ENCODE results near the gene PRDM16.

DNA sequence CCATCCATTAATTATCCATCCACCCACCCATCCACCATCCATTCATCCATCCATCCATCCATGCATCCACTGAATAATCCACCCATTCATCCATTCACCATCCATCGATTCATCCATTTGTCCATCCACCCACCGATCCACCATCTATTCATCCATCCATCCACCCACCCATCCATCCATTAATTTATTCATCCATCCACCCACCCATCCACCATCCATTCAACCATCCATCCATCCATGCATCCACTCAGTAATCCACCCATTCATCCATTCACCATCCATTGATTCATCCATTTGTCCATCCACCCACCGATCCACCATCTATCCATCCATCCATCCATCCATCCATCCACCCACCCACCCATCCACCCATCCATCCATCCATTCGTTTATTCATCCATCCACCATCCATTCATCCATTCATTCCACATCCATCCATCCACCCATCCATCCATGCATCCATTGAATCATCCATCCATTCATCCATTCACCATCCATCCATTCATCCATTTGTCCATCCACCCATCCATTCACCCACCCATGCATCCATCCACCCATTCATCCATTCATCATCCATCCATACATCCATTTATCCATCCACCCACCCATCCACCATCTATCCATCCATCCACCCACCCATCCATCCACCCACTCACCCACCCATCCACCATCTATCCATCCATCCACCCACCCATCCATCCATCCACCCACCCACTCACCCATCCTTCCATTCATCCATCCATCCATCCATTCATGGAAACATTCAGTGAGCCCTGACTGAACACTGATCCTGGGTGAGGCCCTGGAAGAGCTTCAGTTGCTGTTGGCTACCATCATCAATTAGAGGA lies 302.1 kb downstream of the PRDM16 start:
- no peak for TF ChIP-seq POLR2AphosphoS5 (IDR thresholded peaks at IDR 0.05)
- TF ChIP-seq, protein P1, sequence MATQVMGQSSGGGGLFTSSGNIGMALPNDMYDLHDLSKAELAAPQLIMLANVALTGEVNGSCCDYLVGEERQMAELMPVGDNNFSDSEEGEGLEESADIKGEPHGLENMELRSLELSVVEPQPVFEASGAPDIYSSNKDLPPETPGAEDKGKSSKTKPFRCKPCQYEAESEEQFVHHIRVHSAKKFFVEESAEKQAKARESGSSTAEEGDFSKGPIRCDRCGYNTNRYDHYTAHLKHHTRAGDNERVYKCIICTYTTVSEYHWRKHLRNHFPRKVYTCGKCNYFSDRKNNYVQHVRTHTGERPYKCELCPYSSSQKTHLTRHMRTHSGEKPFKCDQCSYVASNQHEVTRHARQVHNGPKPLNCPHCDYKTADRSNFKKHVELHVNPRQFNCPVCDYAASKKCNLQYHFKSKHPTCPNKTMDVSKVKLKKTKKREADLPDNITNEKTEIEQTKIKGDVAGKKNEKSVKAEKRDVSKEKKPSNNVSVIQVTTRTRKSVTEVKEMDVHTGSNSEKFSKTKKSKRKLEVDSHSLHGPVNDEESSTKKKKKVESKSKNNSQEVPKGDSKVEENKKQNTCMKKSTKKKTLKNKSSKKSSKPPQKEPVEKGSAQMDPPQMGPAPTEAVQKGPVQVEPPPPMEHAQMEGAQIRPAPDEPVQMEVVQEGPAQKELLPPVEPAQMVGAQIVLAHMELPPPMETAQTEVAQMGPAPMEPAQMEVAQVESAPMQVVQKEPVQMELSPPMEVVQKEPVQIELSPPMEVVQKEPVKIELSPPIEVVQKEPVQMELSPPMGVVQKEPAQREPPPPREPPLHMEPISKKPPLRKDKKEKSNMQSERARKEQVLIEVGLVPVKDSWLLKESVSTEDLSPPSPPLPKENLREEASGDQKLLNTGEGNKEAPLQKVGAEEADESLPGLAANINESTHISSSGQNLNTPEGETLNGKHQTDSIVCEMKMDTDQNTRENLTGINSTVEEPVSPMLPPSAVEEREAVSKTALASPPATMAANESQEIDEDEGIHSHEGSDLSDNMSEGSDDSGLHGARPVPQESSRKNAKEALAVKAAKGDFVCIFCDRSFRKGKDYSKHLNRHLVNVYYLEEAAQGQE (IDR thresholded peaks at IDR 0.05; ENCODE audit: borderline replicate concordance), result no peak
- TF ChIP-seq EZH2 (IDR thresholded peaks at IDR 0.05; ENCODE audit: borderline replicate concordance, insufficient read depth, low read length, poor library complexity, severe bottlenecking), result no peak
- TF ChIP-seq, protein P2, sequence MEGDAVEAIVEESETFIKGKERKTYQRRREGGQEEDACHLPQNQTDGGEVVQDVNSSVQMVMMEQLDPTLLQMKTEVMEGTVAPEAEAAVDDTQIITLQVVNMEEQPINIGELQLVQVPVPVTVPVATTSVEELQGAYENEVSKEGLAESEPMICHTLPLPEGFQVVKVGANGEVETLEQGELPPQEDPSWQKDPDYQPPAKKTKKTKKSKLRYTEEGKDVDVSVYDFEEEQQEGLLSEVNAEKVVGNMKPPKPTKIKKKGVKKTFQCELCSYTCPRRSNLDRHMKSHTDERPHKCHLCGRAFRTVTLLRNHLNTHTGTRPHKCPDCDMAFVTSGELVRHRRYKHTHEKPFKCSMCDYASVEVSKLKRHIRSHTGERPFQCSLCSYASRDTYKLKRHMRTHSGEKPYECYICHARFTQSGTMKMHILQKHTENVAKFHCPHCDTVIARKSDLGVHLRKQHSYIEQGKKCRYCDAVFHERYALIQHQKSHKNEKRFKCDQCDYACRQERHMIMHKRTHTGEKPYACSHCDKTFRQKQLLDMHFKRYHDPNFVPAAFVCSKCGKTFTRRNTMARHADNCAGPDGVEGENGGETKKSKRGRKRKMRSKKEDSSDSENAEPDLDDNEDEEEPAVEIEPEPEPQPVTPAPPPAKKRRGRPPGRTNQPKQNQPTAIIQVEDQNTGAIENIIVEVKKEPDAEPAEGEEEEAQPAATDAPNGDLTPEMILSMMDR (IDR thresholded peaks at IDR 0.05; ENCODE audit: poor library complexity, severe bottlenecking), result no peak
- TF ChIP-seq EP300 (conservative IDR thresholded peaks at IDR 0.05; ENCODE audit: poor library complexity, severe bottlenecking), result no peak
- no peak for TF ChIP-seq TAF1 (IDR thresholded peaks at IDR 0.05; ENCODE audit: low read depth)
- TF ChIP-seq RAD21 (conservative IDR thresholded peaks at IDR 0.05), result no peak
- no peak for TF ChIP-seq MXI1 (conservative IDR thresholded peaks at IDR 0.05; ENCODE audit: poor library complexity, severe bottlenecking)

Measured in neural cell (in vitro differentiated cells).